HK-2 (cell line): ENCODE data around the gene APBB2.

Source experiments
- DNase-seq: peaks from one replicate; pipeline ENCODE4 v3.0.0-alpha.2; 2018; ENCODE audit not compliant: unreplicated experiment

APBB2 gene

DNA sequence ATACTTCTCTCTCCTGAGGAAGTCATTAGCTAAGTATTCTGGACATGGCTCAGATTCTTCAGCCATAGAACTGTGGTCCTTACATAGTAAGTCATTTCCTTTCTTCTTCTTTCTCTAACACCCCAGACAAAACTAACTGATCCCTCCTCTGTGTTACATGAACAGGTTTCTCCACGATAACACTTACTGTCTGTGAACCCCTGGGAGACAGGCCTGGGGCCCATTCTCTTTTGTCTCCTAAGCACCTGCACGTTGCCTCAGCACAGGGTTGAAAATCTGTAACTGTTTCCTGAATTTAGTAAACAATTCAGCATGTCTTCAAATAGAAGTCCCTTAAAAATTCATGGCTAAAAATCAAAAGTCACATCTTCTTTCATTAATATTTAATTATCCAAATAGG, 24.7 kb downstream of the APBB2 start:
- DNase-seq, result no peak

DNA sequence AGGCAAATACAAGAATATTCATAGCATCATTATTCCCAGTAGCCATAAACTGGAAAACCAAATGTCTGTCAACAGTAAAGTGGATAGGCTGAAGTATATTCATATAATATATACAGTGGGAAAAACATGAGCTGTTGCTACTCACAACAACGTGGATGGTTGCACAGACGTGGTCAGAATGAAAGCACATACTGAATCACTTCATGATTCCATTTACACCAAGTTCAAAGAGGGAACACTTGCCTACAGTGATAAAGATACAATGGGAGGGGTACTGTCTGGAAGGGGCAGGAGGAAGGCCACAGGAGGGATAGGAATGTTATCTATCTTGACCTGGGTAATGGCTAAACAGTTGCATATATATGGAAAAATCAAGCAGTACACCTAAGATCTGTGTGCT, 25.3 kb downstream of the APBB2 start:
- no peak for DNase-seq

DNA sequence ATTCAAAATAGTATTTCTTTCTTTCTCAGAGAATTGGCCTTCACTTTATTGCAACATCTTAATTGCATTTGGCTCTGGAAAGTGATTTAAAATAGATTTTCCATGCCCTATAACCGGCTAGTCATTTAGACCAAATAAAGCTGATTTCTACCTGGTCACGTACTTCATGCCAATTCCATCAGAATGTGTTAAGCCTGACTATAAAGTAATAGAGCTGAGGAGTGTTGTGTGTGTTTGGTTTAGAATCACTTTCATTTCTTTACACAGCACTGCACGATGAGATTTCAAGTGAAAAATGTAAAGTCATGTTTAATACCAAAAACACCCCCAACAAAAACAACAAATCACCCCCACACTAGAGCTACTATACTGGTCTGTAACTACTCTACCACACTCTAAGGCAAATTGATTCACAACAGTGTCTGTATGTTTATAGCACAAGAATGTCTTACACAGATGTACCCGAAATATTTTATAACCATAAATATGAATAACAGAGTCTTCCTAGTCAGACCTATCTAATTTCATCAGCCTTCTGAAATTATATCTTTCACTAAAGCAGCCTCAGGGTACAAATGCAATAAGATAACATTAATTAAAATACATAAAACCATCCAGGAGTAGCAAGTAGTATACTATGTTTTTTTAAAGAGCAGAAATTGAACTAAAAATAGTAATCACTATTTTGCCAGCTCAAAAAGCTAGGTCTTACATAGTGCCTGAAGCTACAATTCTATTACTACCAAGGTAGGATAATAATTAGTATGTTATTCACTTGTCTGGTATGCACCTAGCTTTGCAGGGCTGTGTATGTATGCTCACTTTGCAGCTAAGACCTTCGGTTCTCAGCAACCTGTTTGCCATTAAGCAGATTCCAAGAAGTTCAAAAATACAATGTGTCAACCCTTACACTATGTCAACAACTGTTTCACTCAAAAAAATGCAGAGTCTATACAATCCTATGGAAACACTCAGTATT, 28.4 kb downstream of the APBB2 start:
- DNase-seq, result no peak

DNA sequence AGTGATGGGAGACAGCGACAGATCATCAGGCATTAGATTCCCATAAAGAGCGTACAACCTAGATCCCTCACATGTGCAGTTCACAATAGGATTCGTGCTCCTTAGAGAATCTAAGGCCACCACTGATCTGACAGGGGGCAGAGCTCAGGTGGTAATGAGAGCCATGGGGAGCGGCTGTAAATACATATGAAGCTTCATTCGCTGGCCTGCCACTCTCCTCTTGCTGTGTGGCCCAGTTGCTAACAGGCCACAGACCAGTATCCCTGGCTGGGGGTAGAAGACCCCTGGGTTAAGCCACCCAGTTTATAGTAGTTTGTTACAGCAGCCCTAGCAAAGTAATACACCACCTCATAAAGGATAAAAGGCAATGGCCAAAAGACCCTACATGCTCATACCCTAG, 30.3 kb downstream of the APBB2 start:
- DNase-seq, result no peak

DNA sequence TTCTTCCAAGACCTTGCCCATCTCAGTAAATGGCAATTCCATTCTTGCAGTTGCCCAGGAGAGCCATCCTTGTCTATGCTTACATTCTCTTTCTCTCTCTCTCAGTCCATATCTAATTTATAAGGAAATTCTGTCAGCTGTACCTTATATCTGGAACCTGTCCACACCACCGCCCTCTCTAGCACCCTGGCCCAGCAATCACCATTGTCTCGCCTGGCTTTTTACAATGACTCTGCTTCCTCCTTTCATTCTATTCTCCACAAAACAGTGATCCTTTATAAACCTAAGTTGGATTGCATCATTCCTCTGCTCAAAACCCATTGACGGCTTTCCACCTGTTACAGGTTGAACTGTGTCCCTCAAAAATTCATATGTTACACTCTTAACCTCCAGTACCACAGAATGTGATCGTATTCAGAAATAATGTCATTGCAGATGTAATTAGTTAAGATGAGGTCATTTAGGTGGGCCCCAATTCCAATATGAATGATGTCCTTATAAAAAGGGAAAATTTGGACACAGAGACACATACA, 31.3 kb downstream of the APBB2 start:
- DNase-seq, result no peak

DNA sequence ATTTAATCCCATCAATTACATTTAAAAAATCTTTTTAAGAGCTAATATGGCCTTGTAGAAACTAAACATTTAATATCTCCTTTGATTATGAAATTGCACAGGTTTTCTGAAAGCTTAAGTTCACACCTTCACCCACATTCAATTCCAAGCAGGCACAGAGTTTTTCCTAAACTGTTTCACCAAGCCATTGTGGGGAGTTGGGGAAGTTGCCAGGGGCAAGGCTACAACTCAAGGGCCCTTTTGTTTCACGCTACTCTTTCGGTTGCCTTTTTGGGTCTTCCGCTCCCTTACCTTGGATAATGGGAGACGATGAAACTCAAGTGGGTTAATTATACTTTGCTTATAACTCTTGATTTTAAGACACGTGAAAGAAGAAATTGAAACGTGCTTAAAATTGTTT, 33.3 kb downstream of the APBB2 start:
- DNase-seq, result no peak

DNA sequence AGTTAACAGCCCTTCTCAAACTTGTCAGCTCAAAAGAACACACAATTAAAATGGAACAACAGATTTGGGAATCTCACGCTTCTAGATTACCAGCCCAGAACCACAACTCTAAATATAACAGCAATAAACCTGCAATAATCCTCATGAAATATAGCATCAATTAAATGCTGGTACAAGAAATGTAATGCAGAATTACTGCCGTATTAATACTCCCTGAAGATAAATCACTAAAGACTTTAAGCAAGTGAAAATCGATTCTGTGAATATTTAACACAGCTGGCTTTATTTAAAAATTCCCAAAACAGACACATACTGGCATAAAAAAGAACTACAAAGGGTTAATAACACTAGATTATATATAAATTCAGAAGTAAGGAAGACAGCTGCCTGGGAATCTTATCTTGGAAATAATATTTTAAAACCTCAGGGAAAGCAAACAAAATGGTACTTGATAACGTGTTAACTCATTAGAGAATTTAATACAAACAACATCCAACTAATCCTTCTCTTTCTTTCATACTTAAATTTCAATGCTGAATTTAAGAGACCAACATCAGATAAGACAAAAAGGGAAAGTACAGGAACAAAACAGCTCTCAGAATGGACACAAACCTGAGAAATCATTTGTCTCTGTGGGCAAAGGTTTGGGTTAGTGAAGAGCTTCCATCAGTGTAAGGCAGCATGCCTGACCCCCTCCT, 34.7 kb downstream of the APBB2 start:
- no peak for DNase-seq

DNA sequence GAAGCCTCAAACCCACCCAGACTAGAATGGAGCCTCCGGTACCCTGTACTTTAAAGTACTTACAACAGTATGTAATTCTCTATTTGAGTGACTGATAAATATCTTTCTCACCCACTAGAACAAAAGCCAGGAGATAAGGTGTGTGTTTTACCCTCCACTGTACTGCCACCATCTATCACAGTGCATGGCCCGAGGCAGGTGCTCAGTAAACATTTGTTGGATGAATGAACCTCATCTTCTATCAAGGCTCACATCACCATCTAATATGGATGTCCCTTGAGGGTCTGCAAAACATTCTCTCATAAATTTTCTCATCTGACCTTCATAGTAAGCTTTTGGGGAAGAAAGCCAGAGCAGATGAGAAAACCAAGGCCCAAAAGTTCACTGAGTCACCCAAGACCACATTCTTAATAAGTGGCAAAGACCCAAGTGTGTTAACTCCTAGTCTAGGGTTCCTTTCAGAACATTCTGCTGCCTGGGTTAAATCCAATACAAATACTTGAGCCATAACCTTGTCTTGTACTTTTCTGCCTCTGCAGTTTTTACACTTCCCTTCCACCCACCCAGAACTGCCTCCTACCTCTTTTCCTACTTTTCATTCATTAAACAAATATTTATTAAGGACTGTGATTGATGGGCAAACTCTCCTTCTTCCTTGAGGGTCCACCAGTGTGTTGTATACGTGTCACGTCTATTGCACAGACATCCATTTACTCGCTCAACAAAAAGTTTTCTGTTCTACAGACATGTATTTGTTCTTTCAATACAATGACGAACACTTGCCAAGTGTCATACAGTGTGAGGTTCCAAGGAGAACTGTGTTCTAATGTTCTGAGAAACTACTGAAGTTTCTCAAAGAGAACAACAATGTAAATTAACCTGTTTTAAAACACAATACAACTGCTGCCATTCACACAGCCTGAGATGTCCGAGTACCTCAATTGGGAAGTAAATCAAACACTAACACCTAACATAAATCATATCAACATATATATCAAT, 35.7 kb downstream of the APBB2 start:
- DNase-seq, result no peak

DNA sequence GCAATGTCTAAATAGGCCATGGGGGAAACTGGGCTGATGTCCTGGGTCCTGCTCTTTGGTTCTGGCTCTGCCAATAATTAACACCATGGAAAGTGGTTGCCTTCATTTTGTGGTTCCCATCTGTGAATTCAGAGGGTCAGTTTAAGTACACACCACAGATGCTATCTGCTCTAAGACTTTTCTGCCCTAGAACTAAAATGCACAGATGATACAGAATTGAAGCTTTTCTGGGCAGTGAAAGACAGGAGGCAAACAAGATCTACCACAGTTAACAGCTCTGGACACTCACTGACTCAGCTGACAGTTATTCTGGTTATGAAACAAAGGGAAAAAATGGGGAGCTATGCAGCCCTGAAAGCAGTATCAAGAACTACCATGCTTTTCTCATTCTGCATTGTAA, 37.3 kb downstream of the APBB2 start:
- no peak for DNase-seq

DNA sequence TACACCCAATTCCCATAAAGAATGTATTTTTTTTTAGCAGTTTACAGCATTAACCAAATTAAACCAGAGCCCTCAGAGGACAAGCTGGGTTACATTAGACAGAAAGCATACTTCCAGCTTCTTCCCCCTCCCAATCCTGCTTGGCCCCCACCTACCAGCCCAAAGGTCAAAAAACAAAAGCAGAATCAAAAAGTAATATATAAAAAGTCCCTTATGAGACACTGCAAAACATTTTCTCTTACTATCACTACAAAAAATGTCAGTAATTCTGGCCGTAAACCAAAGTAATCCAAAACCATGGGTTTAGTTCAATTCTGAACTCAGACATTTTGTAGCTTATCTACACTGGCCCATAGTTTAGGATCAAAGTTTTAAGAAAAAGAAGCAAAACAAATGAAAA, 38.0 kb downstream of the APBB2 start:
- no peak for DNase-seq

DNA sequence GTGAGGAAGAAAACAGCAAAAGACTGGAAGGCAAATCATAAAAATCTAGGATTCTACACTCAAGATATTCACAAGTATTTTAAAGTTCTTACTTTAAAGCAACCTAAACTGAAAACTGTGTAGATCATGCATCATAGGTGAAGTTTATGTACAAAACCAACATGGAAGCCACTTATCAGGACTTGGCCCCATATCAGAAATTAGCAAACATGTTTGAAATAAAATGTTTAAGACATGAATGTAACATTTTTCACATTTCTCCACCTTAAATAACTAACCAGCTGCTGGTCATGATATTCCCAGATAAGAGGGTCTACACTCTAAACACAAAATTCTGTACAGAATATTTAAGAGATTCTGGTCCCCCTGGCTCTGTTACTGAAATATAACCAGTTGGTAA, 38.5 kb downstream of the APBB2 start:
- no peak for DNase-seq

DNA sequence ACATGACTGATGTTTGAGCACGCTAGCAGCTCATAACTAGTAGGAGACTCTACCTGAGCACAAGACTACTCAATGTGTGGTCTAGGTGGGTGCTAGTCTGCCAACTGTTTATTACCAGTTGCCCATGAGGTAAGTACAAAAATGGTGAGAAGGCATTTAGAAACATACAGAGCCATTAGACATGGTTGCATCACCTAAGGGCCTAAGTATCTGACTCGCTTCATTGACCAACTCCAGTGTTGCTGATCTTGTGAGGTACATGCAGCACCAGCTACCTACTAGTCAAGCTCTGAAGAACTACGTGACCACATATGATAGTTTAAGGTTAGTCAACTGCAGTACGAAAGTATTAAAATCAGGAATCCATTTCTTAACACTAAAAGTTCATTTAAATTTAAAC, 39.9 kb downstream of the APBB2 start:
- DNase-seq, result no peak

DNA sequence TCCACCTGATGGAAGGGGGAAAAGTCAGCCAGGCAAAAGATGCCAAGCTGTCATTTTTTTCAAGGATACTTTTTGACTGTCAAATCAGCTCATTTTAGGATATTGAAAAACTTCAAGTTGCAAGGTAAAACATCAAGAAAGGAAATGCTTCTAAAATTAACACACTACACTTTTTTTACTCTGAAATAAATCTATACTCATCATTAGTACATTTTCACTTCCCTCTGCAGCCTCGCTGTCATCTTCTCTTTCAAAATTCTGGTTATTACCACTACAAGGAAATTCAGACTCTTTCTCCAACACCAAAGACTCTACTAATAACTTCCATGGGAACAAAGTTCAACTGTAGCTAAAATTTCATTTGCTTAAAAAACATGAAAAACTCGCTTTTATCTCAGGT, 41.6 kb downstream of the APBB2 start:
- DNase-seq, result no peak

DNA sequence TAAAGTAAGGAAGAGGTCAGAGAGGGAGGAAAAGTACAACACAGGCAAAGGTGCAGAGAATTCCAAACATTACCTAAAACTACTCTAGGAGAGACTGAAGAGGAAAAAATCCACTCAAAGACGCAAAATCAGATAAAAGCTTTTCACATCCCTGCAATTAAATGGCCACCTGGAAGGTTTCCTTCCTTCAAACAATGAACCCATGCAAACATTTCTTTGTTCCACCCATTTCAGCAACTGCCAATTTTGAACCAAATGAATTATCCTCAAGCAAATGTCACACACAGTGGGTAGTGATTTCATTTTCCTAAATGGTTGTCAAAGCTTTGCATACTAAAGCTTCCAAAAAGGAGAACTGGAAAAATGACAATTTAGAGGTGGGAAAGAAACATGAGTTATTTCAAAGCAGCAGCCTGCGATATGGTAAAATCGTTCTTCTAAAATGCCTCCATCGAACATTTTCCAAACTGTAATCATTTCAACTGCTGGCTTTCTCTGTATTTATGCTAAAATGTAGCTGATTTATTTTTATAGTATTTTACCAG, 45.0 kb downstream of the APBB2 start:
- no peak for DNase-seq

DNA sequence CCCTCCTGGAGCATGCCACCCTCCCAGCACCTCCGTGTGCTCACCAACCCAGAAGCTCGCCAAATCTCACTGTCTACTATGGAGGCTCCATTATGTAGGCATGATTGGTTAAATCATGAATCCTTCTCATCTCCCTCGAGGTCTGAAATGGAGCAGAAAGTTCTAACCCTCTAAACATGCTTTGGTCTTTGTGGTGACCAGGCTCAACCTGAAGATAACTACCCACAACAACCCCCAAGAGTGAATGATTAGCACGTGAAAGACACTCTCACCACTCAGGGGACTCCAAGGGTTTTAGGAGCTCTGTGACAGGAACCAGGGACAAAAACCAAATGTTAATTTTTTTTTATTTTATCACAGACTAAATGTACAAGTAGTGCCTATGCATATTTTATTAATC, 47.2 kb downstream of the APBB2 start:
- DNase-seq, result no peak

DNA sequence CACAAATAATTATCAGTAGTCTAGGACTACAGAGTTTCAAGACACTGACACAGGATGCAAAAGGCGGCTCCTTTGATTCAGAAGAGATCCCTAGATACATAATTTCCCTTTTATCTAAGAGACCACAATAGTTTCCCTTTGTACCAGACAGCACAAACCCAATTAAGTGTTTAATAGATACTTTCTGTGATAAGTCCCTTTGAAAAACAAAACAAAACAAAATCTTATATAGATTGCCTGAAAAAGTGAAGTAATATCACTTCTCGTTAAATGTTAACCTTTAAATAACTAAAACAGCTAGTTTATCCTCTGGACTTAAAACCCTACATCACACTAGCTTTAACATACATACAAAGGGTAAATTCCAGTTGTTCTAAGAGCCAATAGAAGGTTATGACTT, 49.9 kb downstream of the APBB2 start:
- no peak for DNase-seq

DNA sequence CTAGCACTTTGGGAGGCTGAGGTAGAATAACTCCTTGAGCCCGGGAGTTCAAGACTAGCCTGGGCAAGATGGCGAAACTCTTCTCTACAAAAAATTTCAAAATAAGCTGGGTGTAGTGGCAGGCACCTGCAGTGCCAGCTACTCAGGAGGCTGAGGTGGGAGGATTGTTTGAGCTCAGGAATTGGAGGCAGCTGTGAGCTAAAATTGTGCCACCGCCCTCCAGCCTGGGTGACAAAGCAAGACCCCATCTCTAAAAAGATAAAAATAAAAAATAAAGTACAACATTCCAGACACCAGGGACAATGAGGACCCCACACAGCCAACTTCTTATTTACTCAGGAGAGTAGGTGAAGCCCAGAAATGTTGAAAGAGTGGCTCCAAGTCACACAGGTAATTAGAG, 53.0 kb downstream of the APBB2 start:
- DNase-seq, result no peak

DNA sequence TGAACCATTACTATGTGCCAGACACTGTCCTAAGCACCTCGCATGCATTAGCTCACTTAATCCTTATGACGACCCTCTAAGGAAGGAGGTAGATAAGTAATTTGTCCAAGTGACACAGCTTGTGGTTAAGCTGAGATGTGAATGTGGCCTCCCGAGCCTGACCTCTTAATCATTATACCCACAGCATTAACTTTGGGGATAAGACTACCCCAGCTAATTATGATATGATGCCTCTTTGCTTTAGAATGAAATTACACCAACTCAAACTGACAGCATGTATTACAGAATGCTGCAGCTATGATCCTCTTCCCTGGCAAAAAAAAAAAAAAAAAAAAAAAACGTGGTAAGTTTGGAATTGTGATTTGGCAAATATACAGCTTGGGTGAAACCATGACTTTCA, 53.5 kb downstream of the APBB2 start:
- DNase-seq, result no peak

DNA sequence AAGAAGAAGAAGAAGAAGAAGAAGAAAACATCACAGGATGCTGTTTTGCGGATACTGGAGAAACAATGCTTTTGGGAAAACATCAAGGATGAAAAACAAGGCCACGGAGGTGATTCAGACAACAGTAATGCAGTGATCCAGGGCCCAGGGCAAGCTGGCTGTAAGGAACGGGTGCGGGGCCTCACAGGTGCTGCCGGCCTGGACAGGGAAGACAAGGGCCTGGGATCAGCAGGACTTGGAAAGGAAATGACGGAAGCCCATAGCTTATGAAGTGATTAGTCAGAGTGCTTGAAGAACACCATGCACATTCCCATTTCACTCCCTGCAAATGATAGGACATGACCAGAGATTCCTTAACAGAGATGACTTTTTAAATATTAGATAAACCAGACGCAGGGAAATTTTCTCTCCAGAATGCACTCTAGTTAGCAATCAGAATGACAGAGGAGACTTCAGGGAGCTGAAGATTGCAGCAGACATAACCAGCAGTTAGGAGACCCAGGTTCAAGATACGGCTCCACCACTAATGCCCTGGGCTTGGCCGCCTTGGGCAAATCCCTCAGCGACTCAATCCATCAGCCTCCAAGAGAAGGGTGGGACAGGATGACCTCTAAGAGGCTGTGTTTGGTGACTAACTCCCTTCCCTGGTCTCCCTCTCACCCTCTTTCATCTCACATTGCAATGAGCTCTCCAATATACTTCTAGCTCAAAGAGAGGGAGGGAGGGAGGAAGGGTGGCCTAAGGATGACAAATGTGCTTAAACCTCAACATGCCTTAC, 54.1 kb downstream of the APBB2 start:
- peak; percentile 86 for DNase-seq

DNA sequence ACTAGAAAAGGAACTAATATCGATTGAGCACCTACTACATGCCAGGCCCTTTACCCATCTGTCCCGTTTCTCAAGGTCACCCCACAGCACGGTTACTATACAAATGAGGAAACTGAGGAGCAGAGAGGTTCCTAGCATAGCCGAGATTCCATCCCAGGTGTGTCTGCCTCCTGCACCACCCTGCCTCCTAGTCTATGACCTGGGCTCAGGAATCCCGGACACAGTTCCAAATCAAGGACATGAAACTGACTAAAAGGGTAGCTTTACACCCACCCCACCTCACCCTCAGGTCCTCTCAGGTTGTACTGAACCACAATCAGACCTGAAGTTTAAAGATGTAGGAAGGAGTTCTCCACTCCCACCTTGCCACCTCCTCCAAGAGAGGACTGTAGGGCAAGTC, 55.6 kb downstream of the APBB2 start:
- DNase-seq, result no peak

DNA sequence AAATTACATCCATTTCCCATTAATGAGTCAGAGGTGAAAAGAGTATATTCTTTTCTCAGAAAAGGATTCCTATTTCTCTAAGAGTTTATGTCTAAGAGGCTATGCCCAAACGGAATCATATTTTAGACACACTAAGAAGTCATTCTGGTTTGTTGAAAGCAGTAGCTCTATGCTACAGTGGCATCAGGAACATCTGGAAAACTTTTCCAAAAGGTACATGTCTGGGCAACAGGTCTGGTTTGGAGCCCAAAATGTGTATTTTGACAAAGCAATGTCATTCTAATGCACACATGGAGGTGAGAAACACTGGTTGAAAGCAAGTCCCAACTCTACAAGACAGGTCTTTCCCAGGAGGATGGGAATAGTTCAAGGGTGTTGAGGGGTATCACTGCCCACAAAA, 56.1 kb downstream of the APBB2 start:
- no peak for DNase-seq
